Upper lobe of left lung (tissue), 4 donors: ENCODE measurements around the gene SIPA1.

Experiments
- CTCF ChIP-seq, 6 experiments: fragments of 450-650 bp in 4 of 6; fragments of 200-600 bp in 2 of 6; sonication (generic) in 2 of 6; IDR thresholded peaks; one replicate each; pipeline ENCODE4 v1.5.1; 2016 to 2019; ENCODE audit warnings: antibody characterized with exemption in 6 of 6
- POLR2A ChIP-seq, 4 donors: fragments of 450-650 bp; IDR thresholded peaks; one replicate each; pipeline ENCODE4 v1.5.1; 2016 to 2017; ENCODE audit warnings: antibody characterized with exemption in 4 of 4, mild to moderate bottlenecking in 2 of 4

- TF ChIP-seq CTCF (IDR thresholded peaks at IDR 0.05) = peak; percentile 45 to 75 (median 69)
- TF ChIP-seq POLR2A (IDR thresholded peaks at IDR 0.05) = no peak
These were observed 49.5 kb upstream of the SIPA1 start for GRCh38 chr11:65588199-65589054.
